Astrocyte (in vitro differentiated cells and primary cell): ENCODE measurements around the gene CWC22. TPM values are rescaled to one million over a fixed set of nuclear protein-coding genes. Genes with fewer than 3 reads are reported as not detected.

Experiments
- DNase-seq: peaks from one replicate; pipeline ENCODE4 v3.0.0-alpha.2; 2010; ENCODE audit warnings: low read depth
- FAIRE-seq: peaks from 2 replicates; lab custom pipeline; 2011; peaks lifted over from hg19 to GRCh38; lab: Jason Lieb, UNC
- H2AFZ ChIP-seq: 2 replicates; pipeline ENCODE4 v1.6.0; 2012; ENCODE audit warnings: low read depth, low read length, inconsistent platforms
- H3K27ac ChIP-seq: 2 replicates; pipeline ENCODE4 v1.5.1; 2011; ENCODE audit warnings: low read depth, low read length, inconsistent platforms
- H3K27me3 ChIP-seq: 2 replicates; pipeline ENCODE4 v1.6.0; 2011; ENCODE audit warnings: low read length, inconsistent platforms; ENCODE audit not compliant: insufficient read depth
- H3K36me3 ChIP-seq: 2 replicates; pipeline ENCODE4 v1.5.1; 2011; ENCODE audit warnings: low read length, inconsistent platforms; ENCODE audit not compliant: insufficient read depth
- H3K4me1 ChIP-seq: 2 replicates; pipeline ENCODE4 v1.5.1; 2011; ENCODE audit warnings: low read length, inconsistent platforms; ENCODE audit not compliant: insufficient read depth
- H3K4me2 ChIP-seq: 2 replicates; pipeline ENCODE4 v1.6.0; 2012; ENCODE audit warnings: low read length, inconsistent platforms
- H3K4me3 ChIP-seq: 2 replicates; pipeline ENCODE4 v1.5.1; 2011; ENCODE audit warnings: low read depth, mild to moderate bottlenecking, low read length, inconsistent platforms; ENCODE audit not compliant: insufficient read depth
- H3K79me2 ChIP-seq: 2 replicates; pipeline ENCODE4 v1.6.0; 2012; ENCODE audit warnings: mild to moderate bottlenecking, low read length, inconsistent platforms; ENCODE audit not compliant: insufficient read depth
- H3K9ac ChIP-seq: 2 replicates; pipeline ENCODE4 v1.6.0; 2012; ENCODE audit warnings: mild to moderate bottlenecking, low read length, inconsistent platforms
- H3K9me3 ChIP-seq: 2 replicates; pipeline ENCODE4 v1.5.1; 2012; ENCODE audit warnings: low read depth, mild to moderate bottlenecking, low read length, inconsistent platforms; ENCODE audit not compliant: insufficient read depth
- H4K20me1 ChIP-seq: 2 replicates; pipeline ENCODE4 v1.6.0; 2012; ENCODE audit warnings: low read length, inconsistent platforms; ENCODE audit not compliant: insufficient read depth
- H3K27ac Mint-ChIP-seq: one replicate; pipeline ENCODE4 v1.8.0; 2021; ENCODE audit warnings: mild to moderate bottlenecking, mixed read lengths; ENCODE audit not compliant: unreplicated experiment
- H3K27me3 Mint-ChIP-seq: one replicate; pipeline ENCODE4 v1.8.0; 2021; ENCODE audit warnings: low read depth, mixed read lengths; ENCODE audit not compliant: unreplicated experiment
- H3K36me3 Mint-ChIP-seq: one replicate; pipeline ENCODE4 v1.8.0; 2021; ENCODE audit warnings: low read depth, mixed read lengths; ENCODE audit not compliant: unreplicated experiment
- H3K4me1 Mint-ChIP-seq: one replicate; pipeline ENCODE4 v1.8.0; 2021; ENCODE audit warnings: low read depth, mixed read lengths; ENCODE audit not compliant: unreplicated experiment
- H3K4me3 Mint-ChIP-seq: one replicate; pipeline ENCODE4 v1.8.0; 2021; ENCODE audit warnings: mild to moderate bottlenecking, moderate library complexity, mixed read lengths; ENCODE audit not compliant: unreplicated experiment
- H3K9me3 Mint-ChIP-seq: one replicate; pipeline ENCODE4 v1.8.0; 2021; ENCODE audit warnings: mild to moderate bottlenecking, mixed read lengths; ENCODE audit not compliant: unreplicated experiment
- EZH2 ChIP-seq: IDR thresholded peaks from 2 replicates; pipeline ENCODE4 v1.6.1; 2012; ENCODE audit warnings: mild to moderate bottlenecking, low read length, inconsistent platforms; ENCODE audit not compliant: insufficient read depth
- total RNA-seq: library from RNA; stranded (reverse); gene quantifications from 2 replicates; pipeline ENCODE4 v1.2.1, GENCODE V29; 2021
- TF ChIP-seq, protein P1 (sequence below): IDR thresholded peaks from 2 replicates; pipeline ENCODE4 v1.5.1; 2011; ENCODE audit warnings: low read depth, mild to moderate bottlenecking, inconsistent platforms, low read length, moderate library complexity; ENCODE audit not compliant: insufficient read depth

CWC22 gene
- total RNA-seq, 1 donor from 2014 or later = 13.5 TPM

DNA sequence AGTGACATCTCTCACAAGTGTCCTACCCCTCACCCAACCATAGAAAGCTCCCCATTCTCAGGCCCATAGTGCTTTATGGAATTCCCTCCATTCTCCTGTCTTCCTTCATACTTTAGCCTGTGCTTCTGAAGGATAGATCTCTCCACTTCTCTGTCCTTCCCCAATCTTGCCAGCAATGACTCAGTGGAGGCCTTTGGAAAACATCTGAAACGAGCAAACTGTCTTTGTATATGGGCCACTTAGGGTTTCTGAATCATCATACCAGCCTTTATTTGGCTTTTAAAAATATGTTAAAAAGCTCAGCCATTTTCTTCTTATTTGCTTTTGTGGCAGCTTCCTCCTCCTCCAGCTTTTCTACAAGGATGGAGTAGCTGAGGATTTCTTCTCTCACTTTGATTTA lies 80.1 kb downstream of the CWC22 start:
- Histone ChIP-seq H4K20me1 (no peaks in the 10 kb centered on the region), H3K79me2 (no peaks in the 10 kb centered on the region), H3K9ac (no peak overlapping the region), H3K4me3 (no peak overlapping the region), H3K9me3 (no peaks in the 10 kb centered on the region), H3K27me3 (no peaks in the 10 kb centered on the region), H3K4me1 (no peaks in the 10 kb centered on the region), H2AFZ (no peak overlapping the region), H3K27ac (no peak overlapping the region), H3K36me3 (no peaks in the 10 kb centered on the region), H3K4me2 (no peak overlapping the region)
- H3K27me3 Mint-ChIP-seq = no peaks in the 10 kb centered on the region
- peaks cover 5% of the 10 kb centered on the region for H3K36me3 Mint-ChIP-seq
- no peak overlapping the region for H3K27ac Mint-ChIP-seq
- DNase-seq (peak; percentile 35), FAIRE-seq (no peak)
- no peaks in the 10 kb centered on the region for H3K4me1 Mint-ChIP-seq
- H3K4me3 Mint-ChIP-seq = no peak overlapping the region
- peaks cover 18% of the 10 kb centered on the region for H3K9me3 Mint-ChIP-seq
- TF ChIP-seq, protein P1, sequence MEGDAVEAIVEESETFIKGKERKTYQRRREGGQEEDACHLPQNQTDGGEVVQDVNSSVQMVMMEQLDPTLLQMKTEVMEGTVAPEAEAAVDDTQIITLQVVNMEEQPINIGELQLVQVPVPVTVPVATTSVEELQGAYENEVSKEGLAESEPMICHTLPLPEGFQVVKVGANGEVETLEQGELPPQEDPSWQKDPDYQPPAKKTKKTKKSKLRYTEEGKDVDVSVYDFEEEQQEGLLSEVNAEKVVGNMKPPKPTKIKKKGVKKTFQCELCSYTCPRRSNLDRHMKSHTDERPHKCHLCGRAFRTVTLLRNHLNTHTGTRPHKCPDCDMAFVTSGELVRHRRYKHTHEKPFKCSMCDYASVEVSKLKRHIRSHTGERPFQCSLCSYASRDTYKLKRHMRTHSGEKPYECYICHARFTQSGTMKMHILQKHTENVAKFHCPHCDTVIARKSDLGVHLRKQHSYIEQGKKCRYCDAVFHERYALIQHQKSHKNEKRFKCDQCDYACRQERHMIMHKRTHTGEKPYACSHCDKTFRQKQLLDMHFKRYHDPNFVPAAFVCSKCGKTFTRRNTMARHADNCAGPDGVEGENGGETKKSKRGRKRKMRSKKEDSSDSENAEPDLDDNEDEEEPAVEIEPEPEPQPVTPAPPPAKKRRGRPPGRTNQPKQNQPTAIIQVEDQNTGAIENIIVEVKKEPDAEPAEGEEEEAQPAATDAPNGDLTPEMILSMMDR = no peak
- no peak for TF ChIP-seq EZH2

DNA sequence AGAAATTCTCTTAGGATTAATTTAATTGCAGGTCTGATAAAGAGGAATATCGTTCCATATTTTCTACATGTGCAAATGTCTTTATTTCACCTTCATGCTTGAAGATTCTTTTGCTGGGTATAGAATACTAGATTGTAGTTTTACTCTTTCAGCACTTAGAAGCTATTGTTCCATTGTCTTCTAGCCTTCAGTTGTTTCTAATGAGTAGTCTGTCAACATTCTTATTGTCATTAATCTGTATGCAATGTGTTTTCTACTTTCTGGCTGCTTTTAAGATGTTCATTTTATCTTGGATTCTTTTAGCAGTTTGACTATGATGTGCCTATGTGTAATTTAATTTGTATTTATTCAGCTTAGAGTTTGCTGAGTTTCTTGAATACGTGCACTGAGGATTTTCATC lies 81.4 kb downstream of the CWC22 start:
- Histone ChIP-seq H3K27me3 (no peaks in the 10 kb centered on the region), H3K4me1 (no peaks in the 10 kb centered on the region), H2AFZ (no peak overlapping the region), H3K4me3 (no peak overlapping the region), H3K36me3 (no peaks in the 10 kb centered on the region), H3K9ac (no peak overlapping the region), H3K27ac (no peak overlapping the region), H3K79me2 (no peaks in the 10 kb centered on the region), H4K20me1 (no peaks in the 10 kb centered on the region), H3K4me2 (no peak overlapping the region), H3K9me3 (no peaks in the 10 kb centered on the region)
- DNase-seq (no peak), FAIRE-seq (peak; percentile 59)
- H3K27ac Mint-ChIP-seq = no peak overlapping the region
- H3K36me3 Mint-ChIP-seq = peaks cover 2% of the 10 kb centered on the region
- H3K9me3 Mint-ChIP-seq = peaks cover 18% of the 10 kb centered on the region
- no peaks in the 10 kb centered on the region for H3K27me3 Mint-ChIP-seq
- no peaks in the 10 kb centered on the region for H3K4me1 Mint-ChIP-seq
- TF ChIP-seq EZH2 = no peak
- TF ChIP-seq, protein P1 = no peak
- no peak overlapping the region for H3K4me3 Mint-ChIP-seq

DNA sequence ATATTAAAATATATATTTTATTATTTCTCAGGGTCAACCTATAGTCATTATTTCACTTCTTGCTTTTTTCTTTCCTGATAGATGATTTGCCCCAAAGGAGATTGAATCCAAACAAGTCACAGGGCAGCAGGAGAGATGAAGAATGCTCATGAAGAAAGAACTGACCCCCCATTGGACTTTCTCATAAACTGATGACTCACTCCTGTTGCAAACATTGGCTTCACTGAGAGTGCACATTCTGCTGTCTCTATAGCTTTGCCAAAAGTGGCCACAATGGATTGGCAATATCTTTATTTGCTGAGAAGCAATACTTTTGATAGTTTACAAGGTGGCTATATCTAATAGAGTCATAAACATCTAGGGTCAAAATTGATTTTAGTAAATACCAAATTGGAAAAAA lies 89.8 kb downstream of the CWC22 start:
- DNase-seq (peak; percentile 71), FAIRE-seq (no peak)
- no peaks in the 10 kb centered on the region for H3K36me3 Mint-ChIP-seq
- H3K9ac ChIP-seq = no peak overlapping the region
- no peaks in the 10 kb centered on the region for H3K9me3 ChIP-seq
- no peak overlapping the region for H3K27ac ChIP-seq
- H3K4me1 Mint-ChIP-seq = peaks cover 3% of the 10 kb centered on the region
- TF ChIP-seq, protein P1 = no peak
- TF ChIP-seq EZH2 = no peak
- H3K27me3 ChIP-seq = no peaks in the 10 kb centered on the region
- H3K4me3 ChIP-seq = no peak overlapping the region
- H4K20me1 ChIP-seq = no peaks in the 10 kb centered on the region
- H3K4me3 Mint-ChIP-seq = no peak overlapping the region
- H2AFZ ChIP-seq = no peak overlapping the region
- no peaks in the 10 kb centered on the region for H3K79me2 ChIP-seq
- no peaks in the 10 kb centered on the region for H3K4me1 ChIP-seq
- no peaks in the 10 kb centered on the region for H3K36me3 ChIP-seq
- no peak overlapping the region for H3K4me2 ChIP-seq
- peaks cover 2% of the 10 kb centered on the region for H3K9me3 Mint-ChIP-seq
- no peak overlapping the region for H3K27ac Mint-ChIP-seq
- H3K27me3 Mint-ChIP-seq = no peaks in the 10 kb centered on the region
